ENCODE results near the gene NAXD. TPM values are rescaled to one million over a fixed set of nuclear protein-coding genes. Genes with fewer than 3 reads are reported as not detected.

Gene NAXD
- total RNA-seq, 1 experiment from 2014 or later = 15.1 TPM

- Histone ChIP-seq H3K27ac (ENCODE audit: low read length) (no peak overlapping the region), H3K4me3 (ENCODE audit: low read depth in 2 of 2, low read length in 2 of 2) (no peak overlapping the region), H3K27me3 (ENCODE audit: control insufficient read depth, insufficient read depth, low read length) (no peaks in the 10 kb centered on the region), H3K4me1 (ENCODE audit: control insufficient read depth, insufficient read depth, low read length) (no peaks in the 10 kb centered on the region), H3K9me3 (ENCODE audit: control insufficient read depth, insufficient read depth, low read depth, low read length) (no peaks in the 10 kb centered on the region), H3K36me3 (ENCODE audit: control insufficient read depth, insufficient read depth, low read length) (no peaks in the 10 kb centered on the region)
- ChIA-PET POLR2A (no interaction called here), CTCF (no interaction called here)
- BruUV-seq (replicated peaks) = no TSS peak
- no peak for DNase-seq (ENCODE audit: low read depth, low spot score)
- TF ChIP-seq POLR2AphosphoS5 (IDR thresholded peaks at IDR 0.05; ENCODE audit: low read depth, low read length) = no peak
- TF ChIP-seq CTCF (IDR thresholded peaks at IDR 0.05) = no peak
- no peak for TF ChIP-seq SIN3A (IDR thresholded peaks at IDR 0.05; ENCODE audit: borderline replicate concordance, insufficient read depth, low read depth, low read length)
- TF ChIP-seq TCF7L2 (IDR thresholded peaks at IDR 0.05; ENCODE audit: low read depth, low read length) = no peak
- no peak for TF ChIP-seq REST (IDR thresholded peaks at IDR 0.05; ENCODE audit: insufficient read depth in 1 of 2, low read depth in 2 of 2, low read length in 1 of 2)
- no peak for ATAC-seq
- in situ Hi-C loops (cut with HindIII; ENCODE audit: low pct_unique_long_range_greater_than_20kb, low sequenced_read_pairs) = no loop called here
- intact Hi-C loops (cut with micrococcal nuclease; ENCODE audit: unreplicated experiment) = no loop called here
Observed at GRCh38 chr13:110635405-110636002, 20.2 kb downstream of the NAXD start.

GRCh38 chr13:110636053-110636475 is 20.7 kb downstream of the NAXD start:
- in situ Hi-C loops (cut with HindIII; ENCODE audit: low pct_unique_long_range_greater_than_20kb, low sequenced_read_pairs) = no loop called here
- DNase-seq (ENCODE audit: low read depth, low spot score) (no peak), ATAC-seq (no peak)
- Histone ChIP-seq H3K9me3 (ENCODE audit: control insufficient read depth, insufficient read depth, low read depth, low read length) (no peaks in the 10 kb centered on the region), H3K27ac (ENCODE audit: low read length) (no peak overlapping the region), H3K27me3 (ENCODE audit: control insufficient read depth, insufficient read depth, low read length) (no peaks in the 10 kb centered on the region), H3K4me1 (ENCODE audit: control insufficient read depth, insufficient read depth, low read length) (no peaks in the 10 kb centered on the region), H3K4me3 (ENCODE audit: low read depth in 2 of 2, low read length in 2 of 2) (no peak overlapping the region), H3K36me3 (ENCODE audit: control insufficient read depth, insufficient read depth, low read length) (no peaks in the 10 kb centered on the region)
- intact Hi-C loops (cut with micrococcal nuclease; ENCODE audit: unreplicated experiment) = no loop called here
- CTCF ChIA-PET = no interaction called here
- POLR2A ChIA-PET = no interaction called here
- BruUV-seq (replicated peaks) = no TSS peak
- TF ChIP-seq REST (IDR thresholded peaks at IDR 0.05; ENCODE audit: insufficient read depth in 1 of 2, low read depth in 2 of 2, low read length in 1 of 2) (no peak), POLR2AphosphoS5 (IDR thresholded peaks at IDR 0.05; ENCODE audit: low read depth, low read length) (no peak), TCF7L2 (IDR thresholded peaks at IDR 0.05; ENCODE audit: low read depth, low read length) (no peak), CTCF (IDR thresholded peaks at IDR 0.05) (no peak)

Data from Panc1 (cell line).